MM.1S (cell line): Measurements from ENCODE around the gene FARSB.

Experiments used
- CTCF ChIP-seq: fragments of 300-600 bp; sonication (generic); IDR thresholded peaks from 2 replicates; pipeline ENCODE4 v1.5.1; 2016; ENCODE audit warnings: antibody characterized with exemption, low read length, mixed read lengths
- EZH2 ChIP-seq: fragments of 300-600 bp; sonication (generic); optimal IDR thresholded peaks from 2 replicates; pipeline ENCODE3; 2017; ENCODE audit warnings: low read depth, mild to moderate bottlenecking, antibody characterized with exemption, low read length, mixed read lengths

GRCh38 chr2:222623756-222624309 is 32.1 kb downstream of the FARSB start:
- no peak for TF ChIP-seq CTCF
- TF ChIP-seq EZH2: no peak
